Parathyroid adenoma (tissue), 2 donors: ENCODE measurements around the gene TMIGD2.
"Not testable (repeated sequence)": the region's sequence is repeated elsewhere in the genome, so short reads cannot be mapped to it uniquely, and the experiment has no call there.

ENCODE experiments used
- H2AFZ ChIP-seq: fragments of 300-600 bp; sonication (generic); one replicate; pipeline ENCODE4 v1.7.0; 2017; ENCODE audit warnings: antibody characterized with exemption, mild to moderate bottlenecking
- H3K27ac ChIP-seq: fragments of 300-600 bp; sonication (generic); one replicate; pipeline ENCODE4 v1.7.0; 2017
- H3K27me3 ChIP-seq: fragments of 300-600 bp; sonication (generic); one replicate; pipeline ENCODE4 v1.7.0; 2017; ENCODE audit warnings: low read length; ENCODE audit not compliant: control insufficient read depth, insufficient read depth
- H3K36me3 ChIP-seq: fragments of 300-600 bp; sonication (generic); one replicate; pipeline ENCODE4 v1.7.0; 2017; ENCODE audit warnings: low read length; ENCODE audit not compliant: control insufficient read depth, insufficient read depth
- H3K4me1 ChIP-seq: fragments of 300-600 bp; sonication (generic); one replicate; pipeline ENCODE4 v1.7.0; 2017; ENCODE audit warnings: control low read depth
- H3K4me2 ChIP-seq: fragments of 300-600 bp; sonication (generic); one replicate; pipeline ENCODE4 v1.7.0; 2017; ENCODE audit warnings: low read length
- H3K4me3 ChIP-seq: fragments of 300-600 bp; sonication (generic); one replicate; pipeline ENCODE4 v1.7.0; 2017; ENCODE audit warnings: low read depth, low read length
- H3K79me2 ChIP-seq: fragments of 300-600 bp; sonication (generic); one replicate; pipeline ENCODE4 v1.7.0; 2017; ENCODE audit warnings: control low read depth
- H3K9ac ChIP-seq: fragments of 300-600 bp; sonication (generic); one replicate; pipeline ENCODE4 v1.7.0; 2017; ENCODE audit warnings: mild to moderate bottlenecking
- H3K9me3 ChIP-seq: fragments of 300-600 bp; sonication (generic); one replicate; pipeline ENCODE4 v1.7.0; 2017; ENCODE audit warnings: low read length; ENCODE audit not compliant: control insufficient read depth
- TF ChIP-seq, protein P1 (sequence below): fragments of 300-600 bp; sonication (generic); IDR thresholded peaks from one replicate; pipeline ENCODE4 v1.7.0; 2017; ENCODE audit warnings: antibody characterized with exemption, mild to moderate bottlenecking
- donor health status: primary hyperparathyroidism.

TMIGD2 gene, protein sequence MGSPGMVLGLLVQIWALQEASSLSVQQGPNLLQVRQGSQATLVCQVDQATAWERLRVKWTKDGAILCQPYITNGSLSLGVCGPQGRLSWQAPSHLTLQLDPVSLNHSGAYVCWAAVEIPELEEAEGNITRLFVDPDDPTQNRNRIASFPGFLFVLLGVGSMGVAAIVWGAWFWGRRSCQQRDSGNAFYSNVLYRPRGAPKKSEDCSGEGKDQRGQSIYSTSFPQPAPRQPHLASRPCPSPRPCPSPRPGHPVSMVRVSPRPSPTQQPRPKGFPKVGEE

DNA sequence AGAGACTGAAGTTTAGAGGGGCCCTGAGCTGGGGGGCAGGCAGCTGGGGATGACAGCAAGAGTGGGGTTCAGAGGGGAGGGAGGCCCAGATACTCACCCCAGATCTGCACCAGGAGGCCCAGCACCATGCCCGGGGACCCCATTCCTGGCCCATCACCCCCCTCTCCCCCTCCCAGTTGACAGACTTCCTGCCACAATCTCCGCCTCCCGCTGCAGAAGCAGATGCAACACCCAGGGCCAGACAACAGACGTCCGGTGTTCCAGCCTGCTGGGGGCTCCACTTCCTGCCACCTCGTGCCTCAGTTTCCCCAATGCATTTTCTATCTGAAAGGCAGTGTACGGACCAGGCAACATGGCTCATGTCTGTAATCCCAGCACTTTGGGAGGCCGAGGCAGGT lies at the start of gene TMIGD2:
TSS of gene TMIGD2 (minus strand) at position 147 of the 398 bp plus-strand sequence. CDS start at position 143, 4 bp downstream.
- no peaks in the 10 kb centered on the region for H3K79me2 ChIP-seq
- no peaks in the 10 kb centered on the region for H3K27me3 ChIP-seq
- TF ChIP-seq, protein P1, sequence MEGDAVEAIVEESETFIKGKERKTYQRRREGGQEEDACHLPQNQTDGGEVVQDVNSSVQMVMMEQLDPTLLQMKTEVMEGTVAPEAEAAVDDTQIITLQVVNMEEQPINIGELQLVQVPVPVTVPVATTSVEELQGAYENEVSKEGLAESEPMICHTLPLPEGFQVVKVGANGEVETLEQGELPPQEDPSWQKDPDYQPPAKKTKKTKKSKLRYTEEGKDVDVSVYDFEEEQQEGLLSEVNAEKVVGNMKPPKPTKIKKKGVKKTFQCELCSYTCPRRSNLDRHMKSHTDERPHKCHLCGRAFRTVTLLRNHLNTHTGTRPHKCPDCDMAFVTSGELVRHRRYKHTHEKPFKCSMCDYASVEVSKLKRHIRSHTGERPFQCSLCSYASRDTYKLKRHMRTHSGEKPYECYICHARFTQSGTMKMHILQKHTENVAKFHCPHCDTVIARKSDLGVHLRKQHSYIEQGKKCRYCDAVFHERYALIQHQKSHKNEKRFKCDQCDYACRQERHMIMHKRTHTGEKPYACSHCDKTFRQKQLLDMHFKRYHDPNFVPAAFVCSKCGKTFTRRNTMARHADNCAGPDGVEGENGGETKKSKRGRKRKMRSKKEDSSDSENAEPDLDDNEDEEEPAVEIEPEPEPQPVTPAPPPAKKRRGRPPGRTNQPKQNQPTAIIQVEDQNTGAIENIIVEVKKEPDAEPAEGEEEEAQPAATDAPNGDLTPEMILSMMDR = no peak
- H3K9ac ChIP-seq = no peak within 1 kb of the TSS
- no peak within 1 kb of the TSS for H2AFZ ChIP-seq
- H3K4me3 ChIP-seq = no peak within 1 kb of the TSS
- no peaks in the 10 kb centered on the region for H3K36me3 ChIP-seq
- H3K27ac ChIP-seq = no peak within 1 kb of the TSS
- H3K4me2 ChIP-seq = no peak within 1 kb of the TSS
- H3K9me3 ChIP-seq = no peaks in the 10 kb centered on the region
- no peaks in the 10 kb centered on the region for H3K4me1 ChIP-seq

DNA sequence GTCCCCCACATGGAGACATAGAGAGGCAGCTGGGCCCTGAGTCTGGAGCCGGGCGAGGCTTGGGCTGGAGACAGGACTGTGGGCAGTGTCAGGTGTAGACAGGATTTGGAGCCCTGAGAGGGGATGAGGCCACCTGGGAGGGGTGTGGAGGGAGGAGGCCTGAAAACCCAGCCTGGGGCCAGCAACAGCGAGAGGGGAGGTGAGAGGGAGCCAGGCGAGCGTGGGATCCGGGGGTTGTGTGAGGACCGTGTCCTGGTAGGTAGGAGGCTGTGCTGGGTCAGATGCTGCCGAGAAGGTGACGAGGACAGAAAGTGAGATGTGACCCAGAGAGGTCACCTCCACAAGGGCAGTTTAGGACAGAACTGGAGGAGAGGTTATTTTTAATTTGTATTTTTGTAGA lies 48.5 kb upstream of the TMIGD2 start:
- Histone ChIP-seq H3K9ac (no peak overlapping the region), H3K36me3 (no peaks in the 10 kb centered on the region), H3K4me1 (peaks cover 5% of the 10 kb centered on the region), H2AFZ (no peak overlapping the region), H3K27me3 (no peaks in the 10 kb centered on the region), H3K4me2 (no peak overlapping the region), H3K79me2 (peaks cover 2% of the 10 kb centered on the region), H3K27ac (no peak overlapping the region), H3K4me3 (no peak overlapping the region), H3K9me3 (no peaks in the 10 kb centered on the region)
- TF ChIP-seq, protein P1 = no peak

DNA sequence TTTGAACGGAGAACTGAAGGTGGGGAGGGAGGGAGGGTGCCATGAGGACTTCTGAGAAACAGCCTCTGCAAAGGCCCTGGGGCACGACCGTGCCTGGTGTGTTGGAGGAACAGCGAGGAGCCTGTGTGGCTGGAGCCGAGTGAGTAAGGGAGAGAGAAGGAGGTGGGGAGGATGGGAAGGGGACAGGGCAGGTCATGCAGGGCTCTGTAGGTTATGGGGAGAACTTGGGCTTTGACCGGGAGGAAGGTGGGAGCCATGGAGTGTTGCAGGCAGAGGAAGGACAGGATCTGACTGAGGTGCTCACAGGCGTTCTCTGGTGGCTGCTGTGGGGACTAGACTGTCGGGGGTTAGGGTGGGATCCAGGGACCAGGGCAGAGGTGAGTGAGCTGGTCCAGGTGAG lies 47.9 kb upstream of the TMIGD2 start:
- H3K27me3 ChIP-seq = no peaks in the 10 kb centered on the region
- no peaks in the 10 kb centered on the region for H3K9me3 ChIP-seq
- no peak overlapping the region for H3K9ac ChIP-seq
- TF ChIP-seq, protein P1 = no peak
- no peaks in the 10 kb centered on the region for H3K36me3 ChIP-seq
- no peak overlapping the region for H3K4me3 ChIP-seq
- H3K4me1 ChIP-seq = peaks cover 5% of the 10 kb centered on the region
- no peak overlapping the region for H2AFZ ChIP-seq
- no peak overlapping the region for H3K27ac ChIP-seq
- peaks cover 2% of the 10 kb centered on the region for H3K79me2 ChIP-seq
- no peak overlapping the region for H3K4me2 ChIP-seq

DNA sequence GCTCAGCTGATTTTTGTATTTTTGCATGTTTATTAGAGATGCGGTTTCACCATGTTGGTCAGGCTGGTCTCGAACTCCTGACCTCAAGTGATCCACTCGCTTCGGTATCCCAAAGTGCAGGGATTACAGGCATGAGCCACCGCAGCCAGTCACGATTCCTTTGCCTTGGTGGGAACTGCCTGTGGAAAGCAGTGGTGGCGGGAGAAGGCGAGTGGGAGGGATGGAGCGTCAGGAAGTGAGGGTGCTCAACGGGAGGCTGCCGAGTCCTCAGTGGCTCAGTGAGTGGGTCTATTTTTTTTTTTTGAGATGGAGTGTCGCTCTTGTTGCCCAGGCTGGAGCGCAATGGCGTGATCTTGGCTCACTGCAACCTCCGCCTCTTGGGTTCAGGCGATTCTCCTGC lies 47.0 kb upstream of the TMIGD2 start:
- not testable (repeated sequence) for H3K4me3 ChIP-seq, H3K9me3 ChIP-seq, H3K4me1 ChIP-seq, H3K4me2 ChIP-seq, H3K27me3 ChIP-seq, H2AFZ ChIP-seq, H3K9ac ChIP-seq, H3K27ac ChIP-seq, H3K36me3 ChIP-seq, H3K79me2 ChIP-seq

DNA sequence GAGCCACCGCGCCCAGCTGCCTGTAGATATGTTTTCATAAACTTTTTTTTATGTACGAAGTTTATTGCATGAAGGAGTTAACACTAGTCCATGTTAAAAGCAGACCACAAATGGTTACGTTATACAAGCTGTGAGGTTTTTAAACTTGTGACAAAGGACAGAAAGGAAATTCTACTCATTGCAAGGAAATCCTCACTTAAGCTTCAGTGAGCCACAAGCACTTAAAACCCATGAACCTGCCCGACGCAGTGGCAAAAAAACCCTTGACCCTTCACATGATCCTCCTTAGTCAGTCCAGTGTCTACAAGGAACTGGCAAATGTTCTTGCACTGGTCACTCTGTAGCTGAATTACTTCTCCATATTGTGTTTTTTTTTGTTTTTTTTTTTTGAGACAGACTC lies 45.3 kb upstream of the TMIGD2 start:
- Histone ChIP-seq H3K27me3 (no peaks in the 10 kb centered on the region), H3K9ac (no peak overlapping the region), H3K9me3 (no peaks in the 10 kb centered on the region), H2AFZ (no peak overlapping the region), H3K4me2 (no peak overlapping the region), H3K36me3 (no peaks in the 10 kb centered on the region), H3K27ac (no peak overlapping the region), H3K4me3 (no peak overlapping the region), H3K4me1 (peaks cover 5% of the 10 kb centered on the region), H3K79me2 (peaks cover 2% of the 10 kb centered on the region)
- TF ChIP-seq, protein P1 = no peak
